HG03565 (cell line): ENCODE measurements around the gene LDB3.

Source experiments
- ATAC-seq: cut with Tn5 transposase; IDR thresholded peaks from one replicate; pipeline ENCODE4 v1.9.1; 2021; ENCODE audit warnings: mild to moderate bottlenecking, moderate library complexity; ENCODE audit not compliant: unreplicated experiment

Gene LDB3

GRCh38 chr10:86684331-86685097 lies 16.2 kb downstream of the LDB3 start:
- ATAC-seq: no peak

GRCh38 chr10:86685416-86685815 lies 17.1 kb downstream of the LDB3 start:
- ATAC-seq: no peak

- no peak for ATAC-seq
Observed at GRCh38 chr10:86685893-86686632, 17.8 kb downstream of the LDB3 start.

- no peak for ATAC-seq
Observed at GRCh38 chr10:86686972-86687371, 18.7 kb downstream of the LDB3 start.

- ATAC-seq: no peak
Observed at GRCh38 chr10:86687750-86688149, 19.4 kb downstream of the LDB3 start.

GRCh38 chr10:86688398-86688921 lies 20.1 kb downstream of the LDB3 start:
- ATAC-seq: peak; percentile 57

GRCh38 chr10:86689146-86689545 lies 20.8 kb downstream of the LDB3 start:
- ATAC-seq: no peak

GRCh38 chr10:86690231-86690630 lies 21.9 kb downstream of the LDB3 start:
- ATAC-seq: no peak

- ATAC-seq: no peak
Observed at GRCh38 chr10:86690657-86691084, 22.4 kb downstream of the LDB3 start.

- ATAC-seq: no peak
Observed at GRCh38 chr10:86691333-86692022, 23.2 kb downstream of the LDB3 start.

- ATAC-seq: no peak
Observed at GRCh38 chr10:86692023-86692514, 23.8 kb downstream of the LDB3 start.

- no peak for ATAC-seq
Observed at GRCh38 chr10:86692664-86693063, 24.4 kb downstream of the LDB3 start.

- ATAC-seq: no peak
Observed at GRCh38 chr10:86693275-86693674, 25.0 kb downstream of the LDB3 start.

GRCh38 chr10:86693721-86694369 lies 25.5 kb downstream of the LDB3 start:
- no peak for ATAC-seq

GRCh38 chr10:86698207-86698940 lies 30.1 kb downstream of the LDB3 start:
- no peak for ATAC-seq

GRCh38 chr10:86699125-86699524 lies 30.8 kb downstream of the LDB3 start:
- ATAC-seq: no peak

GRCh38 chr10:86699541-86699940 lies 31.2 kb downstream of the LDB3 start:
- ATAC-seq: no peak

GRCh38 chr10:86699991-86700840 lies 31.9 kb downstream of the LDB3 start:
- no peak for ATAC-seq
